Activated CD4-positive, alpha-beta T cell treated with anti-CD3 and anti-CD28 coated beads, Interleukin-2, amount 10 ng/mL, durations not matched to agents 7 days and 5 days (primary cell): ENCODE measurements around the gene COL18A1. TPM values are rescaled to one million over a fixed set of nuclear protein-coding genes. Genes with fewer than 3 reads are reported as not detected.
A peak's percentile ranks its signal among the peaks of the same experiment; 100 is the strongest.
"Not testable (repeated sequence)": the region's sequence is repeated elsewhere in the genome, so short reads cannot be mapped to it uniquely, and the experiment has no call there.

ENCODE experiments used
- CTCF ChIA-PET: fragments of 350-600 bp; sonication (Branson Sonifier 250); formaldehyde crosslinking; loops from one replicate; lab custom pipeline; 2021; ENCODE audit warnings: antibody characterized with exemption; lab: Charles Lee
- POLR2A ChIA-PET: fragments of 350-600 bp; sonication (Branson Sonifier 250); formaldehyde crosslinking; loops from one replicate; lab custom pipeline; 2021; ENCODE audit warnings: antibody characterized with exemption; lab: Charles Lee
- DNase-seq: peaks from one replicate; pipeline ENCODE4 v3.0.0-alpha.2; 2020
- H3K27ac Mint-ChIP-seq: one replicate; pipeline ENCODE4 v1.8.0; 2021; ENCODE audit warnings: mild to moderate bottlenecking, moderate library complexity, mixed read lengths
- H3K27me3 Mint-ChIP-seq: one replicate; pipeline ENCODE4 v1.8.0; 2021; ENCODE audit warnings: mixed read lengths
- H3K36me3 Mint-ChIP-seq: one replicate; pipeline ENCODE4 v1.8.0; 2021; ENCODE audit warnings: low read depth, mixed read lengths
- H3K4me1 Mint-ChIP-seq: one replicate; pipeline ENCODE4 v1.8.0; 2021; ENCODE audit warnings: mixed read lengths
- H3K4me3 Mint-ChIP-seq: one replicate; pipeline ENCODE4 v1.8.0; 2021; ENCODE audit warnings: mild to moderate bottlenecking, moderate library complexity, mixed read lengths
- H3K9me3 Mint-ChIP-seq: one replicate; pipeline ENCODE4 v1.8.0; 2021; ENCODE audit warnings: mixed read lengths
- total RNA-seq, 2 experiments: library from RNA; stranded (reverse); gene quantifications; one replicate each; pipeline ENCODE4 v1.2.3, GENCODE V29; 2021

COL18A1 gene
- total RNA-seq, 2 experiments from 2014 or later, result 2.8 to 3.1 TPM

DNA sequence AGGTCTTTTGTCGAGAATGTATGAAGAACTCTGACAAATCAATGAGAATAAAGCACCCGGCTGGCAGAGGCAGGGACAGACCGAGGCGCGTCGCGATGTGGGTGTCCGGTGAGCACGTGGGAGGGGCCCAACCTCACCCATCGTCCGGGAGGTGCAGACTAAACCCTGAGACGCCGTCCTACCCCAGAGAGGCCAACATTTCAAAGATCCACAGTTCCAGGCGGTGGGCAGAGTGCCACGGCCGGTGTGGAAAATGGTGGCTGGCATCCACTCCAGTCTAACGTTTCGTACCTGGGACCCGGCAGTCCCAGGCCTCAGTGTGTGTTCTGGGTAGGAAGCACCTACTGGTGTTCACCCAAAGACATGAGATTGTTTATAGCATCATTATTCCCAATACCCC lies 41.7 kb upstream of the COL18A1 start:
- H3K27me3 Mint-ChIP-seq, H3K27ac Mint-ChIP-seq, DNase-seq, H3K36me3 Mint-ChIP-seq, H3K9me3 Mint-ChIP-seq, POLR2A ChIA-PET, H3K4me1 Mint-ChIP-seq, CTCF ChIA-PET, H3K4me3 Mint-ChIP-seq: not testable (repeated sequence)

- Mint-ChIP-seq H3K4me3 (no peak overlapping the region), H3K9me3 (no peaks in the 10 kb centered on the region), H3K27ac (no peak overlapping the region), H3K36me3 (no peaks in the 10 kb centered on the region), H3K4me1 (peaks cover 6% of the 10 kb centered on the region), H3K27me3 (peaks cover 4% of the 10 kb centered on the region)
- ChIA-PET CTCF (no interaction called here), POLR2A (no interaction called here)
- DNase-seq, result peak; percentile 17
Measured at GRCh38 chr21:45363921-45364467, 41.0 kb upstream of the COL18A1 start.

- ChIA-PET CTCF (no interaction called here), POLR2A (no interaction called here)
- Mint-ChIP-seq H3K9me3 (no peaks in the 10 kb centered on the region), H3K36me3 (no peaks in the 10 kb centered on the region), H3K27me3 (peaks cover 4% of the 10 kb centered on the region), H3K4me1 (peaks cover 6% of the 10 kb centered on the region), H3K27ac (no peak overlapping the region), H3K4me3 (no peak overlapping the region)
- DNase-seq, result no peak
Measured at GRCh38 chr21:45364468-45365185, 40.3 kb upstream of the COL18A1 start.

GRCh38 chr21:45365186-45365607 lies 39.8 kb upstream of the COL18A1 start:
- no peak for DNase-seq
- Mint-ChIP-seq H3K36me3 (no peaks in the 10 kb centered on the region), H3K4me3 (no peak overlapping the region), H3K27ac (no peak overlapping the region), H3K9me3 (no peaks in the 10 kb centered on the region), H3K4me1 (peaks cover 9% of the 10 kb centered on the region), H3K27me3 (peaks cover 4% of the 10 kb centered on the region)
- CTCF ChIA-PET, result no interaction called here
- POLR2A ChIA-PET, result no interaction called here

- POLR2A ChIA-PET, result no interaction called here
Measured at GRCh38 chr21:45365608-45366241, 39.2 kb upstream of the COL18A1 start.

DNA sequence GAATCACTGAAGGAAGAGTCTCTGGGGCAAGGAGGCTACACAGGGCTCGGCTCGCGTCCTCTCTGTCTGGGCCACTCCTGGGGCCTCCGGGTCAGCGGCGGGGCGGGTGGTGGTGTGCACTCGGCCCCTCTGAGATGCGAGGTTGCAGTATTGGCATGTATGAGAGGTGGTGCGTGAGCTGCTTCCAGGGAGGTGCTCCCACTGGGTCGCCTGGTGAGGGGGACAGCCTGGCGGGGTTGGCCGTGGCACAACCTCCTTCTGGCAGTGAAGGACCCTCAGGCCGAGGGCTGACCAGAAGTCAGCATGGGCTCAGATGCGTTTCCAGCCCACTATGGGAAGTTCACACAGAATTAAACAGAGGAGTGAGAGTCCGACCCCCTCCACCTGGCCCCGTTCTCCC lies 38.5 kb upstream of the COL18A1 start:
- Mint-ChIP-seq H3K36me3 (no peaks in the 10 kb centered on the region), H3K27ac (peak overlapping the region; percentile 19), H3K4me3 (no peak overlapping the region), H3K27me3 (peaks cover 10% of the 10 kb centered on the region), H3K4me1 (peaks cover 13% of the 10 kb centered on the region), H3K9me3 (no peaks in the 10 kb centered on the region)
- ChIA-PET POLR2A (no interaction called here), CTCF (no interaction called here)
- DNase-seq, result no peak

More at GRCh38 chr21:45365608-45366241, 39.2 kb upstream of the COL18A1 start:
- Mint-ChIP-seq H3K9me3 (no peaks in the 10 kb centered on the region), H3K36me3 (no peaks in the 10 kb centered on the region), H3K4me3 (no peak overlapping the region), H3K27ac (peak overlapping the region; percentile 19), H3K4me1 (peaks cover 13% of the 10 kb centered on the region), H3K27me3 (peaks cover 8% of the 10 kb centered on the region)
- DNase-seq, result no peak
- CTCF ChIA-PET, result no interaction called here

DNA sequence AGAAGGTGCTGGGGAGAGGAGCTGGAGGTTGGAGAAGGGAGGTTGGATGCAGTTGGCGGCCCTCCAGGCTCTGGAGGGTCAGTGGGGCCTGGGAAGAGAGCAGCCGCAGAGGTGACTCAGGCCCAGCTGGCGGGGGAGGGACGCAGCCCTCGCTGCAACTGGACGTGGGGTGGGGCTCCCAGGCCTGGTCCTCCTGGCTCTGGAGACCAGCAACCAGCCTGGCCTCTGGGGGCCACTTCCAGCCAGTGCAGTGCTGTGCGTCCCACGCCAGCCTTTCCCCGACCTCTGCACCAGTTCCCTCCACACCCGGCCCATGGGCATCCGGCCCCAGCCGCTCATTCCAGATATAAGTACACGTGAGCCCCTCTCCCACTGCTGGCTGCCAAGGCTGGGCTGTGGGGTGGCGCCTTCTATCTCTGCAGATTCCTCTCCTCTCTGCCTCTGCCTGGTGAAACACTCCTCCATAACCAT lies 38.0 kb upstream of the COL18A1 start:
- H3K27ac Mint-ChIP-seq, result no peak overlapping the region
- DNase-seq, result no peak
- peaks cover 13% of the 10 kb centered on the region for H3K4me1 Mint-ChIP-seq
- ChIA-PET POLR2A (no interaction called here), CTCF (no interaction called here)
- no peak overlapping the region for H3K4me3 Mint-ChIP-seq
- H3K9me3 Mint-ChIP-seq, result no peaks in the 10 kb centered on the region
- no peaks in the 10 kb centered on the region for H3K36me3 Mint-ChIP-seq
- H3K27me3 Mint-ChIP-seq, result peaks cover 13% of the 10 kb centered on the region

DNA sequence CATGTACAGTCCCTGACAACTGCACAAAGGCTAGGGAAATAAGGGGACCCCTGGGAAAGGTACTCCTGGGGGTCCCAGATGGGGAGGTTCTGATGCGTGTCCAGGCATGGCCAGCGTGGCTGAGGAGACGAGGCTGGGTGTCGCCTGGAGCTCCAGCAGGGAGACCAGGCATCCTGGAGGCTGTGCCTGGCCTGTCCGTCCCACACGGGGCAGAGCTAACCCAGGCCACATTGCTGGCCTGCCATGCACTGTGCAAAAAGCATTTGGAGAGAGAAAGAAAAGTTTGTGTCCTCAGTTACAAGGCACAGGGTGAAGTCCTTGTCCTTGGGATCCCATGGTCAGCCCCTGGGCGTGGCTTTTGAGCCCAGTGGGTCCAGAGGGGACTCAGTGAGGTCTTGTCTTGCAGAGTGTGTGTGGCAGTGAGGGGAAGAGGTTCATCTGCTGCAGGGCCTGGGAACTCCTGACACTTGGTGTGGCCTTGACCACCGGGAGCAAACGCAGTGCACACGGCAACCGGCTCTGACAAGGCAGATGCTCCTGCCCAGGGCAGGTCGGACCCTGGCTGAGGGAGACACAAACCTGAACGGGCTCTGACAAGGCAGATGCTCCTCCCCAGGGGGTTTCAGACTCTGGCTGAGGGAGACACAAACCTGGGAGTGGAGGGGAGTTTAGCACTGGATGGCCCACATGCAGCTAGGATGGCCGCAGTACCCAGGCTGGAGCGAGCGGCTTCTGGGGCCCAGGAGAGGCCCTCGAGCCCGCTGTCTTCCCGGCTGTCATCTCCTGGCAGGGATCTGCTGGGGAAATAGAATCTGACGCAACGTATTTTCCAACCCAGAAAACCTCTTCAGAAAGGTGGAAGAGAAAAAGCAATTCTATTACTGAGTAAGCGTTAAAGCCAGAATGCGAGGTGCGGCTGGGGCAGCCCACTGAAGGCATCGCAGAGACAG lies 37.3 kb upstream of the COL18A1 start:
- ChIA-PET CTCF (no interaction called here), POLR2A (no interaction called here)
- Mint-ChIP-seq H3K27ac (no peak overlapping the region), H3K36me3 (no peaks in the 10 kb centered on the region), H3K4me1 (peaks cover 13% of the 10 kb centered on the region), H3K4me3 (no peak overlapping the region), H3K9me3 (no peaks in the 10 kb centered on the region), H3K27me3 (peaks cover 14% of the 10 kb centered on the region)
- no peak for DNase-seq

GRCh38 chr21:45369018-45369417 lies 35.9 kb upstream of the COL18A1 start:
- H3K36me3 Mint-ChIP-seq, H3K4me3 Mint-ChIP-seq, DNase-seq, POLR2A ChIA-PET, H3K9me3 Mint-ChIP-seq, CTCF ChIA-PET, H3K27ac Mint-ChIP-seq: not testable (repeated sequence)
- H3K4me1 Mint-ChIP-seq, result peaks cover 10% of the 10 kb centered on the region
- H3K27me3 Mint-ChIP-seq, result peaks cover 12% of the 10 kb centered on the region

DNA sequence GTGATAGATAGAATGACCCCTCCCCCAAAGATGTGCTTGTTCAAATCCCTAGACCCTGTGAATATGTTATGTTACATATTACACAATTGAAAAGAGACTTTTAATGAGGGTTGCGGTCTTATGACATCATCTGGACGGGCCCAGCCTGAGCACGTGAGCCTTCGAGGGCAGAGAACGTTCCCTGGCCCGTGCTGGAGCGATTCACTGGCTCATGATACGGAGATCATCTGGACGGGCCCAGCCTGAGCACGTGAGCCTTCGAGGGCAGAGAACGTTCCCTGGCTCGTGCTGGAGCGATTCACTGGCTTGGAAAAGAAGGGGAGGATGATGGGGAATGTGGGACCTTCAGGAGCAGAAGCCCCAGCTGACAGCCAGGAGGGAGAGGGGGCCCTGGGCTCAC lies 34.4 kb upstream of the COL18A1 start:
- H3K27me3 Mint-ChIP-seq, result peaks cover 11% of the 10 kb centered on the region
- no peak for DNase-seq
- peaks cover 7% of the 10 kb centered on the region for H3K4me1 Mint-ChIP-seq
- ChIA-PET POLR2A (no interaction called here), CTCF (no interaction called here)
- no peak overlapping the region for H3K4me3 Mint-ChIP-seq
- no peak overlapping the region for H3K27ac Mint-ChIP-seq
- no peaks in the 10 kb centered on the region for H3K36me3 Mint-ChIP-seq
- no peaks in the 10 kb centered on the region for H3K9me3 Mint-ChIP-seq

DNA sequence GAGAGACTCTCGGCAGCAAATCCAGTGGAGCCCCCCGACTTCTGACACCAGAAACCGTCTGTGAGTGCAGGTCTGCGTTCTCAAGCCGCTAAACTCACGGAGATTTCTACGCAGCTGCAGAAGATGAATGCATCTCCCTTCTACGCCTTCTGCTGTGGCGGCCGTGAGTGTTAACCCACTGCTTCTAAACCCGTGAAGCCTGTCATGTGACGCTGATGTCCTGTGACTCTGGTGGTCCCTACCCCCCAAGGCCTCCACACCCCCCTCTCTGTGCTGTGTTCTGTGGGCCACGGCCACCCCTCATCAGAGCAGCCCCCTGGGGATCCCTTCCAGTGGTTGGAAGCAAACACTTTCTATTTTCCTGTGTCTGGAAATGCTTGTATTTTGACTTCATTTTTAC lies 33.9 kb upstream of the COL18A1 start:
- POLR2A ChIA-PET, result no interaction called here
- Mint-ChIP-seq H3K27ac (no peak overlapping the region), H3K36me3 (no peaks in the 10 kb centered on the region), H3K27me3 (peaks cover 11% of the 10 kb centered on the region), H3K4me3 (no peak overlapping the region), H3K4me1 (peaks cover 7% of the 10 kb centered on the region), H3K9me3 (no peaks in the 10 kb centered on the region)
- CTCF ChIA-PET, result no interaction called here
- DNase-seq, result no peak

- H3K27me3 Mint-ChIP-seq, result peaks cover 11% of the 10 kb centered on the region
Measured at GRCh38 chr21:45371655-45372054, 33.3 kb upstream of the COL18A1 start.

More at GRCh38 chr21:45371655-45372054, 33.3 kb upstream of the COL18A1 start:
- POLR2A ChIA-PET, result no interaction called here
- CTCF ChIA-PET, result no interaction called here
- Mint-ChIP-seq H3K36me3 (no peaks in the 10 kb centered on the region), H3K27ac (no peak overlapping the region), H3K9me3 (no peaks in the 10 kb centered on the region), H3K4me1 (peaks cover 7% of the 10 kb centered on the region), H3K4me3 (no peak overlapping the region)
- no peak for DNase-seq
